Urinary bladder (tissue), 4 donors: ENCODE data around the gene SRGAP3. TPM values are rescaled to one million over a fixed set of nuclear protein-coding genes. Genes with fewer than 3 reads are reported as not detected.

Experiments used
- DNase-seq: peaks from one replicate; pipeline ENCODE4 v3.0.0-alpha.2; 2015; ENCODE audit errors: extremely low spot score
- H3K27ac ChIP-seq: one replicate; pipeline ENCODE4 v1.5.1; 2013; ENCODE audit warnings: low read depth, mild to moderate bottlenecking, moderate library complexity
- H3K36me3 ChIP-seq: one replicate; pipeline ENCODE4 v1.6.1; 2013; ENCODE audit warnings: mild to moderate bottlenecking, moderate library complexity; ENCODE audit not compliant: insufficient read depth
- H3K4me1 ChIP-seq: one replicate; pipeline ENCODE4 v1.6.1; 2013; ENCODE audit warnings: mild to moderate bottlenecking, moderate library complexity; ENCODE audit not compliant: insufficient read depth
- H3K4me3 ChIP-seq: one replicate; pipeline ENCODE4 v1.5.1; 2013; ENCODE audit warnings: low read depth, low read length
- WGBS: extraction: QIAGEN DNeasy Blood & Tissue Kit; methylation state at CpG from one replicate; pipeline ENCODE4 v1.1.7; 2013; 5-methylcytosine and 5-hydroxymethylcytosine counted together
- polyA plus RNA-seq: library from polyadenylated mRNA; stranded (reverse); fragments of 200-250 nt; gene quantifications from one replicate; pipeline ENCODE4 v1.2.3, GENCODE V29; 2013
- total RNA-seq: library from RNA; depleted of rRNA; stranded (reverse); fragments of >200 nt; gene quantifications from one replicate; pipeline ENCODE4 v1.2.3, GENCODE V29; 2014
- donor health status: healthy with polysubstance abuse.
- donor health status: healthy.

The SRGAP3 gene
- total and polyA plus RNA-seq, 2 donors: 3.1 to 21.4 TPM

DNA sequence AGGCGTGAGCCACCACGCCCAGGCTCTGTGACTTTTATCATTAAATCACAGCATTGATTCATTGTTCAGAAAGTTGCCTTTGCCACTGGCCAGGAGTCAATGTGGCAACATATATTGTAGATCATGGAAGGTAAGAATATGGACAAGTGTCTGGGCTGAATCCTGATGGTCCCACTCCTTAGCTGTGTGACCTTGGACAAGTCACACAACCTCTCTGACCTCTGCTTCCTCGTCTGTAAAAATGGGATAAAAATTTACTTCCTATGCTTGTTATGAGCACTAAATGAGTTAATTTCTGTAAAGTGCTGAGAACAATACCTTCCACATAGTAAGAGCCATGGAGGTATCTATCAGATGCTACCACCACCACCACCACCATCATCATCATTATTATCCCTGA, 182.7 kb downstream of the SRGAP3 start:
- Histone ChIP-seq H3K4me1 (no peaks in the 10 kb centered on the region), H3K4me3 (no peak overlapping the region), H3K36me3 (no peaks in the 10 kb centered on the region), H3K27ac (no peak overlapping the region)
- DNase-seq: no peak
- 86% methylated on average over 3 of the region's 3 CpGs for WGBS

DNA sequence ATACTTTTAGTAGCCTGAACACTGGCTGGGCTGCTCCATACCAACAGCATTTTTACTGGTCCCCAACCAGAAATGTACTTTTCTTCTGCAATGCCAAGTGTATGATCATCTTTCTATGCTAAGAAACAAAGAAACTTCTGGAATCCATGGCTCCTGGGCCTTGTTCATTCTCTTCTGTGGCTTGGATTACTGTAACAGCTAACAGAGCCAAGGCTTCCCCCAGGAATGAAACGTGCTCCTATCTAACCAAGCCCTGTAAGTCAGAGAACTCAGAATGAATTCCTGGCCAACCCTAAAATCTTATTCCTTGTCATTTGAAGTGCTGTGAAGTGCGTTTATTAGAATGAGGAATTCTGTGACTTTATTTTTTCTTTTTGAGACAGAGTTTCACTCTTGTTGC, 183.3 kb downstream of the SRGAP3 start:
- WGBS: 67% methylated on average over 2 of the region's 2 CpGs
- Histone ChIP-seq H3K27ac (no peak overlapping the region), H3K36me3 (no peaks in the 10 kb centered on the region), H3K4me3 (no peak overlapping the region), H3K4me1 (no peaks in the 10 kb centered on the region)
- no peak for DNase-seq

DNA sequence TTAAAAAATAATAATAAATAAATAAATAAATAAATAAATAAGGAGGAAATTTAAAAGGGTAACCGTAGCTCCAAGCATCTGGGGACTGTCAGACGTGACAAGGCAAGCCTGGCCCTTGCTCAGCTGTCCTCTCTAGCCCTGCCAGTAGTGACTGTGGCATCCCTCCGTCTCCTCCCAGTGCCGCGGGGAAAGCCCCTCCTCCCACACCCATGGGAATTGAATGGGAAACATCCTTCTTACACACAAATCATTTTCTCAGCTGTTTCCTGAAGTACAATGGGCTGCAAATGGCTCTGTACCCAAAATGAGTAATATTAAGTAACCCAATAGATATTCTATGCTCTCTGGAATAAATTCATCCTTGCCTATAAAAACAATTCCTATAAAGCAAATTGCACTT, 184.6 kb downstream of the SRGAP3 start:
- no peak for DNase-seq
- WGBS: 44% methylated on average over 5 of the region's 5 CpGs

DNA sequence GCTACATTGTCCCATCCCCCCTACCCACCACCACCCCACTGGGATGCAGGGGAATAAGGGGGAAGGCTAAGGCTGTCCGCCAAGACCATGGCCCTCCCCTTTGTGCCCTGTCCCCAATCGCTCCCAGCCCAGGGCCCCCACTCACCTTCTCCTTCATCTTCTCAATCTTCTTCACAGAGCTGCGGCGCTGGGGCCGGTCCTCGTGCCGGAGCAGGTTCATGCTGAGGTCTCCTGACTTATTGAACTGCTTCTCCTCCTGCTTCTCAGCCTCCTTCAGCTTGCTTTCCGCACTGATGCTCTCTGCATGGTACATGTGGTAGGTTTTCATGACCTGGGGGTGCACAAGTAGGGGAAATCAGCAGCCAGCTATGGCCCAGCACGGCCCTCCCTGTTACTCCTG, 185.2 kb downstream of the SRGAP3 start:
- WGBS: 90% methylated on average over 9 of the region's 9 CpGs
- no peak for DNase-seq

More for the DNA sequence above, 184.6 kb downstream of the SRGAP3 start:
- no peaks in the 10 kb centered on the region for H3K4me1 ChIP-seq
- no peaks in the 10 kb centered on the region for H3K36me3 ChIP-seq
- H3K27ac ChIP-seq: no peak overlapping the region
- H3K4me3 ChIP-seq: no peak overlapping the region

DNA sequence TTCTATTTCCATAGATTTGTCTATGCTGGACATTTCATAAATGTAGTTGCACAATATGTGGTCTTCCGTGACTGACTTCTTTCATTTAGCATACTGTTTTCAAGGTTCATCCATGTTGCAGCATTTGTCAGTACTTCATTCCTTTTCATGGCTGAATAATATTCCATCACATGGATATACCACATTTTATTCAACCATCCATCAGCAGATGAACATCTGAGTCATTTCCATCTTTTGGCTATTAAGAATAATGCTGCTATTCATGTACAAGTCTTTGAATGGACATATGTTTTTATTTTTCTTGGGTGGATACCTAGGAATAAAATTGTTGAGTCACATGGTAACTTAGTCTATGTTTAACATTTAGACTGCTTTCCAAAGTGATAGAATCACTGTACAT, 186.9 kb downstream of the SRGAP3 start:
- WGBS: 98% methylated on average over 1 of the region's 1 CpG
- no peak overlapping the region for H3K27ac ChIP-seq
- H3K4me1 ChIP-seq: no peaks in the 10 kb centered on the region
- no peaks in the 10 kb centered on the region for H3K36me3 ChIP-seq
- DNase-seq: no peak
- no peak overlapping the region for H3K4me3 ChIP-seq

More for the DNA sequence above, 185.2 kb downstream of the SRGAP3 start:
- Histone ChIP-seq H3K4me1 (no peaks in the 10 kb centered on the region), H3K27ac (no peak overlapping the region), H3K36me3 (no peaks in the 10 kb centered on the region), H3K4me3 (no peak overlapping the region)

DNA sequence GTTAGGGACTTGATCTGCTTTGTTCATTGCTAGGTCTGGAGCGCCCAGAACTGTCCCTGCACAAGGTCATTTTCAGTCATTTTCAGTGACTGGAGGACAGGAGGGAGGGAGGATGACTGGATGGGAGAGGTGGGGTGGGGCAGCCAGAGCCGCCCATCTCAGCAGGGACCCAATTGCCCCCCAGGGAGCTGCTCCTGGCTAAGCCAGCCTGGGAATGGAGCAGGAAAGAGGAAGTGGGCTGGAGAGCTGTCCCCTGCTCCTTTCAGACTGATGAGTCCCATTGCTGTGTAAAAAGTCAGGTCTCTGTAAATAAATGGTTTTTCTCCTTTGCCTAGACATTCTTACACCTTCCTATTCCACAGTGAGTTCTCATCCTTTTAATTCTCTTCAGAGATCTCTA, 187.8 kb downstream of the SRGAP3 start:
- 92% methylated on average over 2 of the region's 2 CpGs for WGBS
- no peak for DNase-seq

DNA sequence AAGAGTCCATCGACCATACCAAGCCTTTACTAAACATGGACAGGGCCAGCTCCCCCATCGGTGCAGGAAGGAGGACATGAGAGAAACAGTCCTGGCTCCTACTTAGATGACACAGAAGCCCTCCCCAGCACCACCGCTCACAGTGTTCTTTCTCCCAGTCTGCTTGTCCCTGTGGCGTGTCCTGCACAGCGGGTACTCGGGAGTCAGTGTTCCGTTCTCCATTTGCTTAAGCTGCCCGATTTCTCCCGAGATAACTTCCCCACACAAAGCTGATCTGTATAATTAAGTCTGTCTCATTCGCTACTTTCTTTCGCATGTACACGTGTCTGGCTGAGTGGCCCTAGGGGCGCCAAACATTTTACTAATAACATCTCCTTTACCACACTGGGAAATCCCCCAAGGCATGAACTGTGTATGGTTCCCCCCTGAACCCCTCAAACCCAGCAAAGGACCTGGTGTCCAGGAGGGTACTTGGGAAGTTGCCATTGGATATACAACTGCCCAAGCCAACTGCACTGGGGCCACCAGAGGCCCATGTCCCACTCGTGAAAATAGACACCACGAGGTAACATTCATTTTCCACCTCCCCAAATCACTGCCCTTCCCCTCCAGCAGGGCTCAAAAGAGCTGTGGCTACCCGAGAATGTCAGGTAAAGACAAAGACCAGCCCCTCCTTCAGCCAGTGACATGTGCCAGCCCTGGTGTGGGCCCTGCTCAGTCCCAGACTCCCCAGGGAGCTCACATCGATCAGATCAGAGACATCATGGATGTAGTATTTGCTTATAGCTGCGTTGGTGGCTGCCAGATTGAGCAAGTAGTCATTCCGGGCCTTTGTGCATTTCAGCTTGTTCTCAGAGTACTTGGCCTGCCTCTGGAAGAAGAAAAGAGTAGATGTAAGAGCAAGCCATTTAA, 189.7 kb downstream of the SRGAP3 start:
- no peak overlapping the region for H3K27ac ChIP-seq
- no peaks in the 10 kb centered on the region for H3K4me1 ChIP-seq
- no peak for DNase-seq
- 89% methylated on average over 19 of the region's 19 CpGs for WGBS
- H3K36me3 ChIP-seq: no peaks in the 10 kb centered on the region
- no peak overlapping the region for H3K4me3 ChIP-seq

More for the DNA sequence above, 187.8 kb downstream of the SRGAP3 start:
- Histone ChIP-seq H3K36me3 (no peaks in the 10 kb centered on the region), H3K27ac (no peak overlapping the region), H3K4me1 (no peaks in the 10 kb centered on the region), H3K4me3 (no peak overlapping the region)

DNA sequence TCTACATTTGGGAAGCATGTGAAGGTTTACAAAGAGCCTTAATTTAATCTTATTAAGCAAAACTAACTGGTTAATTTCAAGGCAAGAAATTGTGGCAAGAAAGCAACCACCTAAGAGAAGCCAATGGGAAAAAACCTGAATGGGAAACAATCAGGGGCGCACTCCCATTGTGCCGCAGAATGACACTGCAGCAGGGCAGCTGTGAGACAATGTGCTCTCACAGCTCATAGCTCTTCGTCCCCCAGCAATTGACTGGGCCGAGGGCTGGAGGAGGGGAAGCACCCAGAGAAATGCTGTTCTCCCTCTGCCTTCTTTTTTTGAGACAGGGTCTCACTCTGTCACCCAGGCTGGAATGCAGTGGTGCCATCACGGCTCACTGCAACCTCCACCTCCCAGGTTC, 192.9 kb downstream of the SRGAP3 start:
- no peak for DNase-seq
- Histone ChIP-seq H3K4me1 (no peaks in the 10 kb centered on the region), H3K36me3 (no peaks in the 10 kb centered on the region), H3K4me3 (no peak overlapping the region), H3K27ac (no peak overlapping the region)
- WGBS: 78% methylated on average over 5 of the region's 5 CpGs

DNA sequence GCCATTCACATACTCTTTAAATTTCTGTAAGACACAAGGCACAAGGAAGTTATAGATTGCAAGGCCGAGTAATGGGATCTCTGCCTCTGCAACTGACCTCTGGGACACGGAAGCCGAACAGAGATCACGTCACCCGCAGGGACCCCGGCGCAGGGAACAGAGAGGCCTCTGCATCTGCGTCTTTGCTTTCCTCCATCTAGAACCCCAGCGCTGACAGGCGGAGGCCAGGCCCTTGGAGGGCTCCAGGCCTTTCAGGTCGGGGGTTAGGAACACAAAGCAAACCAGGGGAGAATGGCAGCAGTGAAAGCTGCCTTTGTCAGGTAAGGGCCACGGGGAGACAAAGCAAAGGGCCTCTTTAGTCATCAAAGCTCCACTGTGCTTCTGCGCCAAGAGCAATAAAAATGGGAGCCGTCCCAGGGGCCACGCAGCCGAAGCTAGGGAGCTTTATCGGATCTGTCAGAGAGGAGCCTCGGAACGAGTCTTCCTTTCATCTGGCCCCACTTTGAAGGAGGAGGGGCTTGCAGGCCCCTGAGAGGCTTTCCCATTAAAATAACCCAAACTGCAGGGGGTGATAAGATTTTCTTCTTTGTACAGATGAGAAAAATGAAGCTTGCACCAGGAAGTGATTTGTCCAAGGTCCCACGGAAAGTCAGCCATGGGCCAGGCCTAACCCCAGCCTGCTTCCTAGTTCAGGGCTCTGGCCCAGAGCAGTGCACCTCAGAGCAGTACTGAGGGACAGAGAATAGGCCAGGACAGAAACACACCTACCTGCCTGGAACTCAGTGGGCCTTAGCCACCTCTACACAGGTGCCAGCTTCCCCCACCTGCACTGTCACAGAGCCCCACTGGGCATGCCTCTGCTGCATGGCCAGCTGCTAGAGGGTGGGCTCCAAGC, 201.7 kb downstream of the SRGAP3 start:
- no peak for DNase-seq
- Histone ChIP-seq H3K4me3 (no peak overlapping the region), H3K4me1 (no peaks in the 10 kb centered on the region), H3K36me3 (no peaks in the 10 kb centered on the region), H3K27ac (no peak overlapping the region)
- 82% methylated on average over 20 of the region's 20 CpGs for WGBS

DNA sequence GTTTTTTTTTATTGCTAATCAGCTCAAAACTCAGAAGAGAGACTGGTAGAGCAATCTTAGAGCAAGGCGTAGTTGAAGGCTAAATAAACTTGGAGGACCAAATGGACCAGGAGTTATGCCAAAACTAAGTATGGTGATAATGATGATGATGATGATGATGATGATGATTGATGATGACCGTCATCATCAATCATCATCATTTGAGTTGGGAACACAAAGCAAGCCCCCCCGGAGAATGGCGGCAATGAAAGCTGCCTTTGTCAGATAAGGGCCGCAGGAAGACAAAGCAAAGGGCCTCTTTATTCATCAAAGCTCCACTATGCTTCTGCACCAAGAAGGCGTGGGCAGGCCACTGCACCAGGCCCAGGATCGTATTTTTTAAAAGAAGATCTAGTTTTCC, 204.1 kb downstream of the SRGAP3 start:
- H3K4me3 ChIP-seq: no peak overlapping the region
- no peaks in the 10 kb centered on the region for H3K36me3 ChIP-seq
- no peak overlapping the region for H3K27ac ChIP-seq
- 91% methylated on average over 7 of the region's 7 CpGs for WGBS
- H3K4me1 ChIP-seq: no peaks in the 10 kb centered on the region
- no peak for DNase-seq

DNA sequence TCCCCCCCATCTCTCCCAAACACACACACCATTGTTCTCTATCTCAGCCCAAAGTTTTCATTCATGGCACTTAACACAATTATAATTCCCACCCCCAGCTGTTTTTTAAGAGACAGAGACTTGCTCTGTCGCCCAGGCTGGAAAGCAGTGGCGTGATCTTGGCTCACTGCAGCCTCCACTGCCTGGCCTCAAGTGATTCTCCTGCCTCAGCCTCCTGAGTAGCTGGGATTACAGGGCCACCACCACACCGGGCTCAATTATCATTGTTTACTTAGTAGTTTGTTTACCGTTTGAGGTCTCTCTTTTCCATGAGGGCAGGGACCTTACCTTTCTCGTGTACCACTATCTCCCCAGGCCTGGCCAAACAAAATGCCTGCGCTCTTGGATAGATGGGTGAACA, 206.4 kb downstream of the SRGAP3 start:
- DNase-seq: no peak
- WGBS: 82% methylated on average over 6 of the region's 6 CpGs
- Histone ChIP-seq H3K4me3 (no peak overlapping the region), H3K36me3 (no peaks in the 10 kb centered on the region), H3K4me1 (no peaks in the 10 kb centered on the region), H3K27ac (no peak overlapping the region)

DNA sequence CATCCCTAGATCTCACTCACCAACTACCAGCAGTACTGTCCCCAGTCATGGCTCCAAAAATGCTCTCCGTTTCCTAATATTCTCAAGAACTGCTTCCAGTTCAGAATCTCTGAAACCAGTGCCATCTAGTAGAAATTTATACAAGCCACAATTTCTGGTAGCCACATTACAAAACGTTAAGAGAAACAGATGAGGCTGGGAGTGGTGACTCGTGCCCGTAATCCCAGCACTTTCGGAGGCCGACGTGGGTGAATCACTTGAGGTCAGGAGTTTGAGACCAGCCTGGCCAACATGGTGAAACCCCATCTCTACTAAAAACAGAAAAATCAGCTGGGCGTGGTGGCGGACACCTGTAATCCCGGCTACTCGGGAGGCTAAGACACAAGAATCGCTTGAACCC, 207.8 kb downstream of the SRGAP3 start:
- no peak for DNase-seq
- 91% methylated on average over 12 of the region's 12 CpGs for WGBS
- no peak overlapping the region for H3K27ac ChIP-seq
- H3K36me3 ChIP-seq: no peaks in the 10 kb centered on the region
- no peak overlapping the region for H3K4me3 ChIP-seq
- H3K4me1 ChIP-seq: no peaks in the 10 kb centered on the region

DNA sequence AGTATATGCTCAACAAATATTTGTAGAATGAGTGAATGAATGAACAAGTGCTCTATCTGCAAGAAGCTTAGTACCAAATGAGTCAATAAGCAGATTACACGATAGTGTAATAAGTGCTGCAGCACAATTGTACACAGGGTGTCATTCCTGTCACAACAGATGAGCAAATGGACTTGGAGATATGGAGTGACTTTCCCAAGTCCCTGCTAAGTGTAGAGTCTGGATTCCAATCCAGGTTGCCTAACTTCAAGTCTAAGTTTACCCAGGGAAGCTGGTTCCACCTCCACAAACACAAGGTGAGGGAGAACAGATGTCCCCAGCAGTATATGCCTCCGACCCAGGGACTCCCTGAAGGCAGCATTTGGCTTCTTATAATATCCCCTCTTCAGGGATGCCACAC, 208.4 kb downstream of the SRGAP3 start:
- Histone ChIP-seq H3K4me1 (no peaks in the 10 kb centered on the region), H3K27ac (no peak overlapping the region), H3K4me3 (no peak overlapping the region), H3K36me3 (no peaks in the 10 kb centered on the region)
- DNase-seq: no peak
- WGBS: 90% methylated on average over 2 of the region's 2 CpGs
